ENCODE data around the gene LGR4. TPM values are rescaled to one million over a fixed set of nuclear protein-coding genes. Genes with fewer than 3 reads are reported as not detected.

LGR4 gene
- total RNA-seq, 1 donor from 2014 or later = 36.2 TPM

DNA sequence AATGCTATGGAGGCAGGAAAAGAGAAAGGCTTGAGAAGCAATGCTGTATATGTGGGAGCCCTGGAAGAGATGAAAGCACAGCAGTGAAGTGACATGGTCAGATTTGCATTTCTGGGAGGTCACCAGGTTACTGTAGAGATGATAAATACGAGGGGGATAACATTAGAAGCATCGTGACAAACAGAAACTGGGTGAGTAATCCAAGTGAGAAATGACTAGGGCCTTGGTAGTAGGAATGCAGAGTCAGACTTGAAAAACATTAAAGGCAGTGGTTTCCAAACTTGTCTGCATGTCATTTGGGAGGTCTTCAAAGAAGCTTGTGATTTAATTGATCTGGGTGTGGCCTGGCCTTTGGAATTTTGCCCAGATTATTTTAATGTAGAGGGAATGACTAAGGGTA is 153.5 kb downstream of the LGR4 start:
- H3K36me3 Mint-ChIP-seq (ENCODE audit: low read depth) = peaks cover 5% of the 10 kb centered on the region
- no peaks in the 10 kb centered on the region for H3K27me3 Mint-ChIP-seq (ENCODE audit: low read depth)
- H3K9me3 Mint-ChIP-seq (ENCODE audit: low read depth) = peaks cover 7% of the 10 kb centered on the region
- no peak for DNase-seq (ENCODE audit: low spot score)
- TF ChIP-seq, protein P1, sequence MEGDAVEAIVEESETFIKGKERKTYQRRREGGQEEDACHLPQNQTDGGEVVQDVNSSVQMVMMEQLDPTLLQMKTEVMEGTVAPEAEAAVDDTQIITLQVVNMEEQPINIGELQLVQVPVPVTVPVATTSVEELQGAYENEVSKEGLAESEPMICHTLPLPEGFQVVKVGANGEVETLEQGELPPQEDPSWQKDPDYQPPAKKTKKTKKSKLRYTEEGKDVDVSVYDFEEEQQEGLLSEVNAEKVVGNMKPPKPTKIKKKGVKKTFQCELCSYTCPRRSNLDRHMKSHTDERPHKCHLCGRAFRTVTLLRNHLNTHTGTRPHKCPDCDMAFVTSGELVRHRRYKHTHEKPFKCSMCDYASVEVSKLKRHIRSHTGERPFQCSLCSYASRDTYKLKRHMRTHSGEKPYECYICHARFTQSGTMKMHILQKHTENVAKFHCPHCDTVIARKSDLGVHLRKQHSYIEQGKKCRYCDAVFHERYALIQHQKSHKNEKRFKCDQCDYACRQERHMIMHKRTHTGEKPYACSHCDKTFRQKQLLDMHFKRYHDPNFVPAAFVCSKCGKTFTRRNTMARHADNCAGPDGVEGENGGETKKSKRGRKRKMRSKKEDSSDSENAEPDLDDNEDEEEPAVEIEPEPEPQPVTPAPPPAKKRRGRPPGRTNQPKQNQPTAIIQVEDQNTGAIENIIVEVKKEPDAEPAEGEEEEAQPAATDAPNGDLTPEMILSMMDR (IDR thresholded peaks at IDR 0.05) = no peak
- no peak overlapping the region for H3K4me3 Mint-ChIP-seq (ENCODE audit: unreplicated experiment)
- no peak overlapping the region for H3K27ac Mint-ChIP-seq (ENCODE audit: unreplicated experiment)
- H3K4me1 Mint-ChIP-seq (ENCODE audit: low read depth) = peaks cover 47% of the 10 kb centered on the region

DNA sequence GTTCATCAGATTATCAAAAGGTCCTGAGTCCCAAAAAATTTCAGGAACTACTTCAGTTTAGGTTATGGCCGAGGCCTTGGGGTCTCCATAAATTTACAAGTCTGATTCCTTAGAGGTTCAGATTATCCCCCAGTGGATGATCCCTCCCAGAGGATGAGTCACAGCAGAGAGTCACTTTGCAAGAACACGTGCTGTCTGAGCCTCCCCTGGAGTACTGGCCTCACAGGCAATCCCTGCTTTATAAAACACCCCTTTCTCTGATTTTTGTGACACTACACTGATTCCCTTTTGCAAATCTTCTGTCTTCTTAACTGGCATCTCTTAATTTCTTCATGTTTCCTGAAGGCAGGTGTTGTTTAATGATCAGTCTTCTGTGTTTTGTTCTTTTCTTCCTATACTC is 154.8 kb downstream of the LGR4 start:
- Mint-ChIP-seq H3K9me3 (ENCODE audit: low read depth) (peaks cover 2% of the 10 kb centered on the region), H3K36me3 (ENCODE audit: low read depth) (peaks cover 3% of the 10 kb centered on the region), H3K27me3 (ENCODE audit: low read depth) (no peaks in the 10 kb centered on the region), H3K27ac (ENCODE audit: unreplicated experiment) (no peak overlapping the region), H3K4me3 (ENCODE audit: unreplicated experiment) (no peak overlapping the region), H3K4me1 (ENCODE audit: low read depth) (peaks cover 52% of the 10 kb centered on the region)
- TF ChIP-seq, protein P1 (IDR thresholded peaks at IDR 0.05) = no peak
- DNase-seq (ENCODE audit: low spot score) = no peak

Small RNAs within 50 kb of the gene (microRNA-seq; reads per million reads assigned to microRNA genes)
- gene MIR8087 (ENCODE audit: borderline number of aligned reads) = not detected

Other genes with a start within 250 kb of the LGR4 start
- gene CCDC34, start 109.6 kb downstream of the LGR4 start, total RNA-seq = 3.6 to 12.6 TPM (median 4.3 TPM) in 3 replicates
- 18.1 to 20.4 TPM (median 18.6 TPM) in 3 replicates for gene LIN7C, start 34.0 kb upstream of the LGR4 start, total RNA-seq
- gene BDNF, start 227.7 kb upstream of the LGR4 start, total RNA-seq = 2.0 to 4.4 TPM (median 4.1 TPM) in 3 replicates

Measured in chondrocyte (in vitro differentiated cells).